HG02678 (cell line): ENCODE measurements around the gene PDCD1LG2.
"Not testable (repeated sequence)": the region's sequence is repeated elsewhere in the genome, so short reads cannot be mapped to it uniquely, and the experiment has no call there.

Experiments
- ATAC-seq: cut with Tn5 transposase; IDR thresholded peaks from one replicate; pipeline ENCODE4 v1.9.1; 2021; ENCODE audit warnings: mild to moderate bottlenecking, moderate library complexity; ENCODE audit not compliant: unreplicated experiment

PDCD1LG2 gene

DNA sequence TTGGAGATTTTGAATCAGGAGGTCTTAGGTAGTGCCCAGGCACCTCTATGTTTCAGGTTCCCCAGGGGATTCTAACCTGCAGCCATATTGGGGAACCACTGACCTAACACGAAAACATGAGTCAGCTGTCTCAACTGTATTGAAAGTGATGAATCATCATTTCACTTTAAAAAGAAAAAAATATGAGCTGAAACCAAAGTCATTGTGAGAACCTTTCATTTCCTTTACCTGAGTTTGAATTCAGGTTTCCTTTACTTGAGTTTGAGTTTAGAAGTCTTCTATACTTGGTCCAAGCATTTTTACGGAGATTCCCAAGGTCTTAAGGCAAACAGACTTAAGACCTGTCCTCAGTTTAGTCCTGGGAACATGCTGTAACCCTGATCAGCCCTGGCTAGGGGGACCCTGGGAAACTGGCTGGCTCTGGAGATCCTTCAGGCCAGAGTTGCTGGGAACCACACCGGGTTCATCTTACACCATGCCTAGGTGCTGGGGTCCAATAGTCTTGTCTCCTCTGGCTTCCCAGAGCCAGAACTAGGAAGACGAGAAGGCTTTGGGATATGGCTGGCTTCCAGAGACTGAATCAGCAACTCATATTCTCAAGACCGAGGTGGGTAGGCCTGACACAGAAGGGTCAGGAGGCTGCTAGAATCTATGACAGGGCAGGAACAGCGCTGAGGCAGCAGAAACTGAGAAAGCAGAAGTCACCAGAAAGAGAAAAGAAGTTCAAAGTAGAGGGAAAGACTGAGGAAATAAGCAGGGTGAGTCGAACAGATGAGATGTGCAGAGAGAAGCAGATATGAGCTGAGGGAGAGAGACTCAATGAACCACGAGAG, 16.4 kb upstream of the PDCD1LG2 start:
- peak; percentile 86 for ATAC-seq

GRCh38 chr9:5494765-5495164, 15.6 kb upstream of the PDCD1LG2 start:
- ATAC-seq: not testable (repeated sequence)

DNA sequence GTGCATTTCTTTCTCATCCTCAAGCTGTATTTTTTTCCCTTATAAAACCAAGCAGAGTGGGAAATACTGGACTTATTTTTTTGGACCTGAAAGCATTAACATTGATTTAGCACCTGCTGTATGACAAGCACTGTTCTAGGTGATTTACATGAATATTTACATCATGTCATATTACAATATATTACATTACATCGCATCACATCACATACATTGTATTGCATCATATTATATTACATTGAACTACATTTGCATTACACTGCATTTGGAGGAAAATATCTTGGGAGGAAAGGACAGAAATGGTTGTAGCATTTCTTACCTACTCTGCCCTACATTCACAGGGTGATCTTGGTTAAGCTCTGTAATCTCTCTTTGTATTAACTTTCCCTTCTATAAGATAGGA, 11.2 kb upstream of the PDCD1LG2 start:
- ATAC-seq: no peak

- ATAC-seq: no peak
Observed at GRCh38 chr9:5499889-5500398, 10.4 kb upstream of the PDCD1LG2 start.

GRCh38 chr9:5500441-5501235, 9.7 kb upstream of the PDCD1LG2 start:
- no peak for ATAC-seq

DNA sequence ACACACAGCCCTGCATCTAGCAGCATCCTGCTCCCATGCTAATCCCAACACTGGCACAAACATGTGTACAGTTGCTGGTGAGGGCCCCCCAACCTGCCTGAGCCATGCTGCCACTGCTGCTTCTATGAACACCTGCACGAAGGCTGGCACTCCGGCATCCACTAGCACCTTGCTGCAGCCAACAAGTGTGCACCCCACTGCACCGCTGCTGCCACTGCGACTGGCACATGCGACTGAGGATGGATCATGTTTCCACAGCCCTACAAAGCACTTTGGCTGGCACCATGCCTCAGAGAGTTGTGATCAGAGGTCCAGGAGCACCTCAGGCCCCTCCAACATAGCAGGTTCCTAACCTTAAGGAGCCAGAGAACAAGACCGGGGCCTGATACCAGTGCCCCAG, 7.8 kb upstream of the PDCD1LG2 start:
- no peak for ATAC-seq

DNA sequence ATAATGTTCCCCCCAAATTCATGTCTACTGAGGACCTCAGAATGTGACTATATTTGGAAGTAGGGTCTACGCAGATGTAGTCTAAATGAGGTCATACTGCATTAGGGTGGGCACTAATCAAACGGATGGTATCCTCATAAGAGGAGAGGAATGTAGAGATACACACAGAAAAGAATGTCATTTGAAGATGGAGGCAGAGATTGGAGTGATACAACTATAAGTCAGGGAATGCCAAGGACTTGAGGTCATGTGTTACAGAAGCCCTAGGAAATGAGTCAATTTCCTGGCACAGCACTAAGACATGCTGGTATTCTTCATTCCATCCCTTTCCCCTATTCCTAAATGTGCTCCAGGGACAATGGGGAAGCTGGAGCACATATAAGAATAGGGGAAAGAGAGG, 758 bp upstream of the PDCD1LG2 start:
- ATAC-seq: no peak

DNA sequence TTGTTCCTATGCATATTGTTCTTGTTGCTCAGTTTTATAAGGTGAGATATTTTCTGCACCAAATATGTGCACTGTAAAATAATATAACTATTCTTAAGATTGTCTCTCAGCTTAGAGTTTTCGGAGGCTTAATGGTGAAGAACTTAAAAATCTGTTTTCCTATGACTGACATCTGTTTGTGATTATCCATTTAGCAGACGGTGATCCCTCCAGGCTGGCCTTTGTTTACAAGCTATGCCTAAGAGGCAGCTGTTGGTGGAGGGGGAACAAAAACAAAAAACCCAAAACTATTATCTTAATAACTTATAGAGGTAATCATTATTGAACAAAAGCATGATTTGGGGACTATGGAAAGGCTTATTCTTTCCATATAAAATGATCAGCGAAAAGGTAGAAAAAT, 658 bp downstream of the PDCD1LG2 start:
- no peak for ATAC-seq

- no peak for ATAC-seq
Observed at GRCh38 chr9:5511476-5511875, 1.1 kb downstream of the PDCD1LG2 start.

DNA sequence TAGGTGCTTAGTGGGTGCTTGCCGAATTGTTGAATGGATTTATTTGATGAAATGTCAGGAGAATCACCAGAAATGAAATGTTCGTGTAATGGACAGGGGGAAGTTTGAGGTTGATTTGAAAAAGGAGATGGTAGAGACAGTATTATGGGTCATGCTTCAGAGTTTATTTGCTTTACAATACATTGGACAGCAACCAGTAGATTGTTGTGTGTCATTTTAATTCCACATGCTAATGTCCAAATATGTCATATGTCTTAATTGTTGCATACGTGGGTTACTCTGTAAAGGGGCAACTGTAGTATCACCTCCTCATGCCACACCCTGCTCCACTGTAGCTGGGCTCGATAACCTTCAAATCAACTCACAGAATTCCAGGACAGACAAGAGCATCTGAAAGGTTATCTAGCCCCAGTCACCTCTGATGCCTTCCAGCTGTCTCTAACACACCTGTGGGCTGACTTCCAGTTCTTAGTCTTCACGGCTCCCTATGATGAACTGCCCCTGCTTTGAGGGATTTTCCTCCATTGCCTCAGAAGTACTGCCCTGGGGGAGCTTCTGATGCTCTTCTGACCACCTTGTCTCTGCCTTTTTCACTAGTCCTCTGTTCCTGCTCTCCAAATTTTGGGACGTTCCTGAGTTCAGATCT, 1.7 kb downstream of the PDCD1LG2 start:
- no peak for ATAC-seq

- no peak for ATAC-seq
Observed at GRCh38 chr9:5512658-5513452, 2.5 kb downstream of the PDCD1LG2 start.

DNA sequence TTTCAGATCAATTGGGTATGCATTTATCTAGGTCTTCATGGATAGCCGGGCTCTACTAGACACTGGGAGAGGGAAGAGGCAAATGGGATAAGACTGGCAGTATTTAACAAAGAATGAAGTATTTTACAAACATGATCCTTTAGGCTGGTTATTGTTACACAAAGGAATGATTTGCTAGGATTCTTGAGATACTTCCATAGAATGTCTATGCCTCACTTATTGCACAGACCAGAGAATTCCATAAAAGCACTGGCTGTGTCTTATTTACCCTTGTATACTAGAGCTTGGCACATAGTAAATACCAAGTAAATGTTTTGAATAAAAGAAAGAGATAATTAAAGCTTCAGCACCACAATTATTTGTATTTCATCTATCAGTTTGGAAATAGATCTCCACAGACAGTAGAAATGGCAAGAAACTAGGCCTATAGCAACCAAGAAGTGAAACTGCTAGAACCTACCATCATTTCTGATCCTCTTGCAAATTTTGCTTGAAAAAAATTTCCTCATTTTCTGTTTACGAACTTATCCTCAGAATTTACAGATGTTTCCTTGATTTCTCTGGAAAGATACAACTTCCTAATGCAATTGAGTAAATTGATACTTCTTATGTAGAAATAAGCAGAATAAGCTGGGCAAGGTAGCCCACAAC, 3.8 kb downstream of the PDCD1LG2 start:
- ATAC-seq: no peak

GRCh38 chr9:5514617-5515260, 4.4 kb downstream of the PDCD1LG2 start:
- ATAC-seq: no peak

- ATAC-seq: no peak
Observed at GRCh38 chr9:5515261-5515650, 4.9 kb downstream of the PDCD1LG2 start.

GRCh38 chr9:5516453-5517220, 6.3 kb downstream of the PDCD1LG2 start:
- ATAC-seq: no peak

DNA sequence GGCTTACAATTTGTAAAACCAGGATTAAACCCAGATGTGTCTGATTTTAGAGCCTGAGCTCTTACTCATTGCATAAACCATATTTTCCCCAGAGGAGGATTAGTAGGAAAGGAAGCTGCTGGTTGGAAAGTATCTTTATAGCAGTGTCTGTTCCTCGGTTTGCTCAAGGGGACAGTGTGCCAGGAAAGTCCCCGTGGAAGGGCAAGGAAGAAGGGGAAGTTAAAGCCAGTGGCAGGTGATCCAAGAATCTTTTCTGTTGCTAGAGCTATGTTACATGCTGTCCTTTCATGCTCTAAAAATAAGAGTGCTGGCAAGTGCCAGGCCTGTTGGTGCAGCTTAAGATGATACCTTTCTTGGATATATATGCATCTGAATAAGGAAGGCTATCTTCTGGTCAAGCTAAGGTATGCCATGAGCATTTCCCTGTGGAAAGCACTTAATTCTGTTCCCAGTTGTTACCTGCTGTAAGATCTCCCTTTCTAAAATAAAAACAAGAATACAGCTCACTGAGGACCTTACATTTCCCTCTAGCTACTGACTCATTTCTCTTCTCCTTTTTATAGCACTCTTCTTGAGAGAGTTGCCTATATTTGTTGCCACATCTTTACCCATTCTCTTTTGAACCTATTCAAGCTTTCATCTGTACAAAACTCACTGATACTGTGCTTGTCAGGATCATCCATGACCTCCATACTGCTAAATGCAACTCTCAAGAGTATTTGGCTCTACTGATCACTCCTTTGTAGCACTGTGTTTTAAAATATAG, 8.0 kb downstream of the PDCD1LG2 start:
- ATAC-seq: peak; percentile 59

GRCh38 chr9:5518937-5519319, 8.6 kb downstream of the PDCD1LG2 start:
- ATAC-seq: peak; percentile 37

DNA sequence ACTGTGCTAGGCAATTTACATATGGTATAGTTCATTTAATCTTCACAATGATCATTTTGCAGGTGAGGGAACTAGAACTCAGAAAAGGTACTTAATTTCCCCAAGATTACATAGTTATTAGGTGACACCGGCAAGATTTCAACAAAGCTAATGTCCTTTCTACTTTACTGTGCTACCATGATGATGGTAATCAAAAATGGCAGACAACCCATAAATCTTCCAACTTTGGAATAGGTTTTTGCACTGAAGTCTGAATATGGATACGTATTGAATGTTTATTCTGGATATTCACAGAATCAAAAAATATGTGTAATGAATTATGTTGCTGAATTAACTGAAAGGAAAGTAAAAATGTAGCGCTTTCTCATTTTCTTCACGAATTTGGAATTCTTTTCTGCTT, 13.8 kb downstream of the PDCD1LG2 start:
- no peak for ATAC-seq
